Lower leg skin (tissue), 3 donors: Measurements from ENCODE around the gene CLC.

Experiments used
- POLR2A ChIP-seq, 2 donors: fragments of 450-650 bp; IDR thresholded peaks; one replicate each; pipeline ENCODE4 v1.6.1; 2016 to 2017; ENCODE audit warnings: antibody characterized with exemption in 2 of 2, mild to moderate bottlenecking in 1 of 2, moderate library complexity in 1 of 2
- TF ChIP-seq, protein P1 (sequence below), 3 donors: fragments of 450-650 bp; IDR thresholded peaks; one replicate each; pipeline ENCODE4 v1.5.1; 2016; ENCODE audit warnings: antibody characterized with exemption in 3 of 3, mild to moderate bottlenecking in 3 of 3, moderate library complexity in 2 of 3

DNA sequence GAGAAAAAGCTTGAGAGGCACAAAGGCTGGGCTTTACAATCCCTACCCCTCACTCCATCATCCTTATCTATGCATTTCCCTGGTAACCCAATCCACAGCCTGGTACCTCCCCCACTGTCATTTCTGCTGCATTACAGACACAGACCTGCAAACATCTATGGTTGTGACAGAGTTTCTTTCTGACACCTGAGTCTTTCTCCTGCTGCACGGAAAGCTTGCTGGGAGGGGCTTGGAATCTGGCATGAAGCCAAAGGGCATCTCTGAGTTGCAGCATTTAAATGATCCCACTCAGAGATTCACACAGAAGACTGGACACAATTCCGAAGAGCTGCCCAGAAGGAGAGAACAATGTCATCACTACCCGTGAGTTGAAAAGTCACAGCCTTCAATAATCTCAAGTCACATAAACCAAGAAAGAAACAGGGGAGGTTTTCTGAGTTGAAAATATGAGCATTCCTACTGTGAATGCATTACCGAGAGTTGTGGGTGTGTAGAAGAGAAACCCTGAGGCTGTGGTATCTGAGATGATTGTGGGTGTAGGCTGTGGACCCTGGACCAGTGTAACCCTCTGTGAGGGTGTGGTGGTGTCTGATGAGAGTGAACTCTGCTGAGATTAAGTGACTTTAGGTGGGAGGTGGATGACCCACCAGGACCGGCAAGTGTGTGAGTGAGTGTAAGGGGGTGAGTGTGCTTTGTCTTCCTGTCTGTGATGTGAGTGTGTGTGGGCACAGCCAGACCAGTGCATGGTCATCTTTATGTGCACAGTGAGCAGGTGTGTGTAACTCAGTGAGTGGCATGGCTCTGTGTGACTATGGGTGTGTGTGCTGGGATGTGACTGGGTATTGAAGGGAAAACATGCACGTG, 33.4 kb downstream of the CLC start, which contains the start of gene LGALS14:
- no peak for TF ChIP-seq POLR2A (IDR thresholded peaks at IDR 0.05)
- TF ChIP-seq, protein P1, sequence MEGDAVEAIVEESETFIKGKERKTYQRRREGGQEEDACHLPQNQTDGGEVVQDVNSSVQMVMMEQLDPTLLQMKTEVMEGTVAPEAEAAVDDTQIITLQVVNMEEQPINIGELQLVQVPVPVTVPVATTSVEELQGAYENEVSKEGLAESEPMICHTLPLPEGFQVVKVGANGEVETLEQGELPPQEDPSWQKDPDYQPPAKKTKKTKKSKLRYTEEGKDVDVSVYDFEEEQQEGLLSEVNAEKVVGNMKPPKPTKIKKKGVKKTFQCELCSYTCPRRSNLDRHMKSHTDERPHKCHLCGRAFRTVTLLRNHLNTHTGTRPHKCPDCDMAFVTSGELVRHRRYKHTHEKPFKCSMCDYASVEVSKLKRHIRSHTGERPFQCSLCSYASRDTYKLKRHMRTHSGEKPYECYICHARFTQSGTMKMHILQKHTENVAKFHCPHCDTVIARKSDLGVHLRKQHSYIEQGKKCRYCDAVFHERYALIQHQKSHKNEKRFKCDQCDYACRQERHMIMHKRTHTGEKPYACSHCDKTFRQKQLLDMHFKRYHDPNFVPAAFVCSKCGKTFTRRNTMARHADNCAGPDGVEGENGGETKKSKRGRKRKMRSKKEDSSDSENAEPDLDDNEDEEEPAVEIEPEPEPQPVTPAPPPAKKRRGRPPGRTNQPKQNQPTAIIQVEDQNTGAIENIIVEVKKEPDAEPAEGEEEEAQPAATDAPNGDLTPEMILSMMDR (IDR thresholded peaks at IDR 0.05) = no peak
